IMR-90 (cell line): Measurements from ENCODE around the gene LRRC61.

Experiments
- RFX5 ChIP-seq: IDR thresholded peaks from 2 replicates; pipeline ENCODE4 v1.8.0; 2012; ENCODE audit warnings: low read depth, mild to moderate bottlenecking, low read length, moderate library complexity
- TF ChIP-seq, protein P1 (sequence below): fragments of 150-350 bp; IDR thresholded peaks from 2 replicates; pipeline ENCODE4 v1.6.1; 2016; ENCODE audit warnings: low read depth, mild to moderate bottlenecking, low read length, moderate library complexity, borderline replicate concordance
- TF ChIP-seq, protein P2 (sequence below): conservative IDR thresholded peaks from 2 replicates; pipeline ENCODE4 v1.5.1; 2012; ENCODE audit warnings: mild to moderate bottlenecking, low read depth, low read length, improper control_type of control experiment

DNA sequence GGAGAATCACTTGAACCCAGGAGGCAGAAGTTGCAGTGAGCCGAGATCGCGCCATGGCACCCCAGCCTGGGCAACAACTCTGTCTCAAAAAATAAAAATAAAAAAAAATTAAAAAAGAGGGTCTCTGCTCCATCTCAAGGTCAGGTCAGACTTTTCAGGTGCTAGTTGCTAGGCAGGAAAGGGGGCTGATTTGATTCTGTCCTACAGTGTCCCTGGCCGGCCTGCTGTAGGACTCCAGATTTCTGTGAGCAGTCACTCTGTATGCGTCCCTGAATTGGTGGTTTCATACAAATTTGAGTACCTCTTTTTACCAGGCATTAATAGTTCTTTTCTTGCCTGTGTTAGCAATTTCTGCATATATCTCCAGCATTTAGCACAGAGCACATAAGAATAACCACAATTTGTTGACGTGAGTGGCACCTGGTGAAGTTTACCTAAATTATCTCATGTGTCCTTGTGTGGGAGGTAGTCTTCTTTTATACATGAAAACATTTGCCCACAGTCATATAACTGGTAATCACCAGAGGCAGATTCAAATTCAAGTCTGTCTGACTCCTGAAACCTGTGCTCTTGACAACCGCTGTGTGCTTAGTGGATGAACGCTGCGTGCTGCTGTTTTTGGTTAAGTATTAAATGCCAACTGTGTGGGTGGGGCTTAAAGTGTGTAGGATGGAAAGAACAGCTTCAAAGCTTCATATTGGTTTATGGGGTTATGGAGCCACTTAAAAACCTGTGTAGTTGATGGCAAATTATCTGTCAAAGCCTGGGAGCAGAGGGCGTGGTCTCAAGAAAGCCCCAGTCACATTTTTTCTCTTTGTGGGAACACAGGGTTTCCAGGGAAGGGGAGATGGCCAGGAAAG, 52.7 kb downstream of the LRRC61 start:
- no peak for TF ChIP-seq RFX5
- TF ChIP-seq, protein P1, sequence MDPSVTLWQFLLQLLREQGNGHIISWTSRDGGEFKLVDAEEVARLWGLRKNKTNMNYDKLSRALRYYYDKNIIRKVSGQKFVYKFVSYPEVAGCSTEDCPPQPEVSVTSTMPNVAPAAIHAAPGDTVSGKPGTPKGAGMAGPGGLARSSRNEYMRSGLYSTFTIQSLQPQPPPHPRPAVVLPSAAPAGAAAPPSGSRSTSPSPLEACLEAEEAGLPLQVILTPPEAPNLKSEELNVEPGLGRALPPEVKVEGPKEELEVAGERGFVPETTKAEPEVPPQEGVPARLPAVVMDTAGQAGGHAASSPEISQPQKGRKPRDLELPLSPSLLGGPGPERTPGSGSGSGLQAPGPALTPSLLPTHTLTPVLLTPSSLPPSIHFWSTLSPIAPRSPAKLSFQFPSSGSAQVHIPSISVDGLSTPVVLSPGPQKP, result no peak
- TF ChIP-seq, protein P2, sequence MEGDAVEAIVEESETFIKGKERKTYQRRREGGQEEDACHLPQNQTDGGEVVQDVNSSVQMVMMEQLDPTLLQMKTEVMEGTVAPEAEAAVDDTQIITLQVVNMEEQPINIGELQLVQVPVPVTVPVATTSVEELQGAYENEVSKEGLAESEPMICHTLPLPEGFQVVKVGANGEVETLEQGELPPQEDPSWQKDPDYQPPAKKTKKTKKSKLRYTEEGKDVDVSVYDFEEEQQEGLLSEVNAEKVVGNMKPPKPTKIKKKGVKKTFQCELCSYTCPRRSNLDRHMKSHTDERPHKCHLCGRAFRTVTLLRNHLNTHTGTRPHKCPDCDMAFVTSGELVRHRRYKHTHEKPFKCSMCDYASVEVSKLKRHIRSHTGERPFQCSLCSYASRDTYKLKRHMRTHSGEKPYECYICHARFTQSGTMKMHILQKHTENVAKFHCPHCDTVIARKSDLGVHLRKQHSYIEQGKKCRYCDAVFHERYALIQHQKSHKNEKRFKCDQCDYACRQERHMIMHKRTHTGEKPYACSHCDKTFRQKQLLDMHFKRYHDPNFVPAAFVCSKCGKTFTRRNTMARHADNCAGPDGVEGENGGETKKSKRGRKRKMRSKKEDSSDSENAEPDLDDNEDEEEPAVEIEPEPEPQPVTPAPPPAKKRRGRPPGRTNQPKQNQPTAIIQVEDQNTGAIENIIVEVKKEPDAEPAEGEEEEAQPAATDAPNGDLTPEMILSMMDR, result no peak
